T-helper 2 cell treated with Interferon-gamma antibody and Interleukin-4, amounts not matched to agents 100 ng/mL and 5 ng/mL, for 36 hours (primary cell): ENCODE measurements around the gene HSD17B1. TPM values are rescaled to one million over a fixed set of nuclear protein-coding genes. Genes with fewer than 3 reads are reported as not detected.
"Not testable (repeated sequence)": the region's sequence is repeated elsewhere in the genome, so short reads cannot be mapped to it uniquely, and the experiment has no call there.

Experiments used
- intact Hi-C: fragments of 100-400 bp; cut with micrococcal nuclease; formaldehyde crosslinking; loops from one replicate; pipeline ENCODE4 v1.15.1; 2023
- total RNA-seq: library from RNA; stranded (reverse); gene quantifications from 2 replicates; pipeline ENCODE4 v1.2.3, GENCODE V29; 2022

The HSD17B1 gene
- total RNA-seq, 1 donor from 2014 or later: 1.1 TPM

DNA sequence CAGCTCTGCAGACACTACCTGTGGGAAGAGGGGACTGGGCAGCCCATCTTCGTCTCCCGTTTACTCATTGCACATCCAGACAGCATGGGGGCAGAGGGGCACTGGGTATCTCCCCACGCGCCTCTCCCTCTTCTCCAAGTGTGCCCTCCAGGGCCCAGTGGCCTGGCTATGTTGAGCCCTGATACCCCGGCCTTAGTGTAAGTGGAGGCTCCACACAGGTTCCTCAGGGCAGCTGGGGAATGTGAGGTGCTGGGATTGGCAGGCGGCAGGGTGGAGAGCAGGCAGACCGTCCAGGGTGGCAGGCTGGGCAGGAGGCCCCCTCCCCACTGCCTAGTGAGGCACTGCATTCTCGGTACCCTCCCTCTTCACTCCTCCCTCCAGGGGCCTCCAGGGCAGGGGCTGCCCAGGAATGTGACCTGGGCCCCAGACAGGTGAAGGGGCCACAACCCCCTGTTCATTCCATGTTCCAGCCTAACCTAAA is 29.9 kb upstream of the HSD17B1 start:
- intact Hi-C loops: no loop called here

DNA sequence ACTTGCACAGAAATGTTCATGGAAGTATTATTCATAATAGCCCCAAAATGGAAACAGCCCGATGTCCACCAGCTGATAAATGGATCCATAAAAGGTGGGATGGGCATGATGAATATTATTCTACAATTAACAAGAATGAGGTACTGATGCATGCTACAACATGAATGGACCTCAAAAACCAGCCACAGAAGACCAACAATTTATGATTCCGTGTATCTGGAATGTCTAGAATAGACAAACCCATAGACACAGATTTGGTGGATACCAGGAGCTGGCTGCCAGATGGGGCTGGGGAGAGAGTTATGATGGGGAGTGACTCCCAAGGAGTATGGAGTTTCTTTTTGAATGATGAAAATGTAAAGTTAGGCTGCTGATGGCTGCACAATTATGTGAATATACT is 27.5 kb upstream of the HSD17B1 start:
- intact Hi-C loops: no loop called here

DNA sequence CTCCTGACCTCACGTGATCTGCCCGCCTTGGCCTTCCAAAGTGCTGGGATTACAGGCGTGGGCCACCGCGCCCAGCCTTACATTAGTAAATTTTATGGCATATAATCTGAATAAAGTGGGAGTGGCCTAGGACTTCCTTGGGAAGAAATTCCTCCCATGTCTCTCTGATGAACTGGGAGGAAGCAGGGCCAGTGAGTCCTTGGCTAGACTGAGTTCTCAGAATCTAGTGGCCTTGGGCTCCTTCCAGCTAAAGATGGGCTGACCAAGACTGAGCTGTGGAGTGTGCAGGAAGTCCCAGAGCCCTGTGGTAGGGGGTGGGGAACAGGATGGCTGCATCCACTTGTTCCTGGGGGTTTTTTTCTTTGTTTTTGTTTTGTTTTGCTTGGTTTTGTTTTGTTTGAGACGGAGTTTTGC is 26.7 kb upstream of the HSD17B1 start:
- intact Hi-C loops: no loop called here

DNA sequence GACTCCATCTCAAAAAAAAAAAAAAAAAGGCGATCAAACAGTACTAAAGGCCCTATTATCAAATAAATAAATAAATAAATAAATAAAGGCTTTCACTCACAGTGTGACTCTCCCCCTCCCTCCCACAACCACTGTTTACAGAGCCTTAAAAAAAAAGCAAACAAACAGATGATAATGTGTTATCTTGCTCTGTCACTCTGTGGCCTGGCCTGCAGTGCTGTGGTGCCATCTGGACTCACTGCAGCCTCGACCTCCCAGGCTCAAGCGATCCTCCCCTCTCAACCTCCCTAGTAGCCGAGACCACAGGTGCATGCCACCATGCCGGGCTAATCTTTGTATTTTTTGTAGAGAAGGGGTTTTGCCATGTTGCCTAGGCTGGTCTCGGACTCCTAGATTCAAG is 24.8 kb upstream of the HSD17B1 start:
- intact Hi-C loops: loop anchor here (1.0 kb wide), 2 partner anchors 11 to 100 kb away; no protein-coding TSS in a partner anchor

DNA sequence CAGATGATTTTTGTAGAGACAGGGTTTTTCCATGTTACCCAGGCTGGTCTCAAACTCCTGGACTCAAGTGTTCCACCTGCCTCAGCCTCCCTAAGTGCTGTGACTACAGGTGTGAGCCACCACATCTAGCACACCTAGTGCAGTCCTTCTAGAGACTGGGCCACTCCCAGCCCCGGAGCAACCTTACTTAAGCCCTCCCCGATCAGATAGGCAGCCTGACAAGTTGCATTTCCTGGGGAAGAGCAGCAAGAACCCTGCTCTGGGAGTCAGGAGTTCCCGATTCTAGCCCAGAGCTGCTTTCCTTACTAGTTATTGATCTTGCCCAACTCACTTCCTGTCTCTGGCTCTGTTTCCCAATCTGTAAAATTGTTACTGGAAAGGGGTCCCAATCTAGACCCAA is 23.7 kb upstream of the HSD17B1 start:
- intact Hi-C loops: no loop called here

DNA sequence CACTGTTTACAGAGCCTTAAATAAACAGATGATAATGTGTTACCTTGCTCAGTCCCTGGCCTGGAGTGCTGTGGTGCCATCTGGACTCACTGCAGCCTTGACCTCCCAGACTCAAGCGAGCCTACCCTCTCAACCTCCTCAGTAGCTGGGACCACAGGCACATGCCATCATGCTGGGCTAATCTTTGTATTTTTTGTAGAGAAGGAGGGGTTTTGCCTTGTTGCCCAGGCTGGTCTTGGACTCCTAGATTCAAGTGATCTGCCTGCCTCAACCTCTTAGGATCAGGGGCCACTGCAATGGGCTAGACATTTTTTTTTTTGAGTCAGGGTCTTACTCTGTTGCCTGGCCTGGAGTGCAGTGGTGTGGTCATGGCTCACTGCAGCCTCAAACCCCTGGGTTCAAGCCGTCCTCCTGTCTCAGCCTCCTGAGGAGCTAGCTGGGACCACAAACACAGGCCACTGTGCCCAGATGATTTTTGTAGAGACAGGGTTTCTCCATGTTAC is 21.7 kb upstream of the HSD17B1 start:
- intact Hi-C loops: loop anchor here (10.0 kb wide), 1 partner anchor 346 kb away; the partner anchor contains the start of genes HCRT and KCNH4

DNA sequence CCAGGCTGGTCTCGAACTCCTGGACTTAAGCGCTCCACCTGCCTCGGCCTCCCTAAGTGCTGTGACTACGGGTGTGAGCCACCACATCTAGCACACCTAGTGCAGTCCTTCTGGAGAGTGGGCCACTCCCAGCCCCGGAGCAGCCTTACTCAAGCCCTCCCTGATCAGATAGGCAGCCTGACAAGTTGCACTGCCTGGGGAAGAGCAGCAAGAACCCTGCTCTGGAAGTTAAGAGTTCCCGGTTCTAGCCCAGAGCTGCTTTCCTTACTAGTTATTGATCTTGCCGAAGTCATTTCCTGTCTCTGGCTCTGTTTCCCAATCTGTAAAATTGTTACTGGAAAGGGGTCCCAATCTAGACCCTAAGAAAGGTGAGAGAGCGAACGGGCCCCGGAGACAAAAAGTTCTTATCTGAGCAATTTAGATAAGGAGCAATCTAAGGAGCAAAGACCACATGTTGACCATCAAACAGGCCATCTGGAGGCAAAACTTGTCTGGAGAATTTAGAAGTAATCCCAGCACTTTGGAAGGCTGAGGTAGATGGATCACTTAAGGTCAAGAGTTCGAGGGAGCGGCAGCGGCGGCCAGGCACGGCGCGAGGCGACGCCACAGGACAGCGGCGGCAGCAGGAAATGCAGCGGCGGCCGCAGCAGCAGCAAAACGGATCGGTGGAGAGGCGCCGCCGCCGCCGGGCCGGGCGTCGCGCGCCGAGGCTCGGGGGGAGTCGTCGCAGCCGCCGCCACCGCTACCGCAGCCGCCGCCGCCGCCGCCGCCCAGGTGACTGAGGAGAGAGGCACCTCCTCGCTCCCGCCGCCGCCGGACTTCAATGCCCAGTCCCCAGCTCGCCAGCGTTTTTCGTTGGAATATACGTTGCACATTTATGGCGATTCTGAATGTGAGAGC is 21.0 kb upstream of the HSD17B1 start:
- intact Hi-C loops: loop anchor here (10.0 kb wide), 1 partner anchor 347 kb away; the partner anchor contains the start of genes HCRT and KCNH4

DNA sequence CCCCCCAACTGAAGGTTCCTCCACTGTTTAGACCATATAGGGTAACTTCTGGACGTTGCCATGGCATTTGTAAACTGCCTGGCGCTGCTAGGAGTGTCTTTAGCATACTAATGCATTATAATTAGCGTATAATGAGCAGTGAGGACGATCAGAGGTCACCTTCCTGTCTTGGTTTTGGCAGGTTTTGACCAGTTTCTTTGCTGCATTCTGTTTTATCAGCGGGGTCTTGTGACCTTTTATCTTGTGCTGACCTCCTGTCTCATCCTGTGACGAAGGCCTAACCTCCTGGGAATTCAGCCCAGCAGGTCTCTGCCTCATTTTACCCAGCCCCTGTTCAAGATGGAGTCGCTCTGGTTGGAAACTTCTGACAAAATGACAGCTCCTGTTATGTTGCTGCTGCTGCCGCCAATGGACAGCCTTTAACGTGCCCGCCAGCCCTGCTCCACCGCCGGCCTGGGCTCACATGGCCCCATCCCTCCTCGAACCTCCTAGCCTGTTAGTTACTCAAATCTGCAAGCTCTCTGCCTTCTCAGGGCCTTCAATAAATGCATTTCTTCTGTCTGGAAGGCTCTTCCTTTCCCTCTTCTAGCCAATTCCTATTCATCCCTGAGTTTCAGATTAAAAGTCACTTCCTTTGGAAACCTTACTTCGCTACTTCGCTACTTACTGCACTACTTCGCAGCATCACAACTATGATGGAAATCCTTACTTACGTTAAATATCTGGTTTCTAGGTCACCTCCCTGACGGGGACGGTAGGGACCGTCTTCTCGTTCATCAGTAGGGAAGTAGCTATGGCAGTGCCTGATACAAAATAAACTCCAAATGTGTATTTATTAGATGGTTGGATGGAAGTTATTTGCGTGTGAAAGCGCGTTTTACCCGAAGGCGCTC is 17.3 kb upstream of the HSD17B1 start:
- intact Hi-C loops: loop anchor here (10.0 kb wide), 1 partner anchor 351 kb away; the partner anchor contains the start of genes HCRT and KCNH4

DNA sequence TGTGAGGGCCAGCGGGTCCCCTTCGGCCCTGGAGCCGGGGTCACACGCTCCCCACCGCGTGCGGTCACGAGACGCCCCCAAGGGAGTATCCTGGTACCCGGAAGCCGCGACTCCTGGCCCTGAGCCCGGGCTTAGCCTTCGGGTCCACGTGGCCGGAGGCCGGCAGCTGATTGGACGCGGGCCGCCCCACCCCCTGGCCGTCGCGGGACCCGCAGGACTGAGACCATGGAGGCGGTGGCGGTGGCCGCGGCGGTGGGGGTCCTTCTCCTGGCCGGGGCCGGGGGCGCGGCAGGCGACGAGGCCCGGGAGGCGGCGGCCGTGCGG is 16.7 kb upstream of the HSD17B1 start, which contains the start of gene NAGLU:
Gene NAGLU, plus strand, starts transcription at position 194 of the 324 bp plus-strand sequence. Its CDS starts 32 bp downstream, at position 226.
- intact Hi-C loops: loop anchor here (10.0 kb wide), 1 partner anchor 351 kb away; the partner anchor contains the start of genes HCRT and KCNH4

DNA sequence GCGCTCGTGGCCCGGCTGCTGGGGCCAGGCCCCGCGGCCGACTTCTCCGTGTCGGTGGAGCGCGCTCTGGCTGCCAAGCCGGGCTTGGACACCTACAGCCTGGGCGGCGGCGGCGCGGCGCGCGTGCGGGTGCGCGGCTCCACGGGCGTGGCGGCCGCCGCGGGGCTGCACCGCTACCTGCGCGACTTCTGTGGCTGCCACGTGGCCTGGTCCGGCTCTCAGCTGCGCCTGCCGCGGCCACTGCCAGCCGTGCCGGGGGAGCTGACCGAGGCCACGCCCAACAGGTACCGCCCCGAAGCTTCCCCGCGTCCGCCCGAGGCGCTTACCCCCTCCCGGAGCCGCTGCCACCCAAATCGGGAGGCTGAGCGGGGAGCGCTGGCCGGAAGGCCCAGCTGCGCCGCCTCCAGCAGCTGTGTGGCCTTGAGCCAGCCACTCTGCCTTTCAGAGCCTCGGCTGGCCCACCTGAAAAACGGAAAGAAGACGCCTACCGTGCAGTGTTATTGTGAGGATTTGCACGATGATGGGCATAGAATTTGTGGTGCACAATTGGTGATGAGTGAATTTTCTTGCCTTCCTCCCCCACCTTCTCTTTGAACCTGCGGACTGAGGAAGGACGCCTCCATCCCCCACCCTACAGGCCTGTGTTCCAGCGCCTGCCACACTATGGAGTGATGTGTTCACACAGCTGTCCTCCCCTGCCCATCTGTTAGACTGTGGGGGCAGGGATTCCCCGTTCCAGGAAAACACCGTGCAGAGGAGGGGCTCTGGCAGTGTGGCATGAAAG is 16.2 kb upstream of the HSD17B1 start:
- intact Hi-C loops: loop anchor here (10.0 kb wide), 1 partner anchor 352 kb away; the partner anchor contains the start of genes HCRT and KCNH4

DNA sequence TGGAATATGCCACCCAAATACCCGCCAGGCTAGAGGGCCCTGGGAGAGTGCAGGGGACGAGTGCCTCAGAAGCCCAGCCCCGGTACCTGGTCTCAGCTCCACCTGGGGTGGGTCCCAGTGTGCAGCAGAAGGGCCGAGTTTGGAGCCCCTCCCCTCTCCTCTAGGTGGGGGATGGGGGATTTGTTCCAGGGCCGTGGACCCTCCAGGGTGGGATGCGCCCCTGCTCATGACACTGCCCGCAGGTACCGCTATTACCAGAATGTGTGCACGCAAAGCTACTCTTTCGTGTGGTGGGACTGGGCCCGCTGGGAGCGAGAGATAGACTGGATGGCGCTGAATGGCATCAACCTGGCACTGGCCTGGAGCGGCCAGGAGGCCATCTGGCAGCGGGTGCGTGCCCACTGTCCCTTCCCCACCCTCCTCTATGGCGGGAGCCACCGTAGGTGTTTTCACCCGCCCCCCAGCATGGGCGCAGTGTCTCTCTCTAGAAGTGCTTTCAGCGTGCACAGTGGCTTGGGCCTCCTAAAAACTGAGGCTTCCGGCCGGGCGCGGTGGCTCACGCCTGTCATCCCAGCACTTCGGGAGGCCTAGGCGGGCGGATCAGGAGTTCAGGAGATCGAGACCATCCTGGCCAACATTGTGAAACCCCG is 15.4 kb upstream of the HSD17B1 start:
- intact Hi-C loops: loop anchor here (10.0 kb wide), 1 partner anchor 352 kb away; the partner anchor contains the start of genes HCRT and KCNH4

DNA sequence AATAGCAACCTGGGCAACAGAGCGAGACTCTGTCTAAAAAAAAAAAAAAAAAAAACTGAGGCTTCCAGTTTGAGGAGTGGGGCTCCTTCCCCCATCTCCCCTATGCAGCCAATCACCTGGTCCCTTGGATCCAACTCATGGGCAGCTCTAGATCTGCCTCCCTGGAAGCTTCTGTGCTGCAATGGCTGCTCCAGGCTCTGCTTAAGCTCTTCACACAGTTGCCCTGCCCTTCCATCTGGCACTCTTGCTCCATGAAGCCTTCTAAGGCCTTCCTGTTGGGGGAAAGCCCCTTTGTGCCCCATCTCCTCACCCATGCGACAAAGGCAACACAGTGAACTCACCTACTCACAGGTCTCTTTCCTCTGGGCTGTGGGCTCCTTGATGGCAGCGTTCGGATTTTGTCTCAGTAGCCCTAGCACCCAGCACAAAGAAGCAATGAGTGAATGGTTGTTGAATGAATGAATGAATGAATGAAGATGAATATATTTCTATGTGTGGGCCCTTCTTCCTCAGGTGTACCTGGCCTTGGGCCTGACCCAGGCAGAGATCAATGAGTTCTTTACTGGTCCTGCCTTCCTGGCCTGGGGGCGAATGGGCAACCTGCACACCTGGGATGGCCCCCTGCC is 14.8 kb upstream of the HSD17B1 start:
- intact Hi-C loops: loop anchor here (10.0 kb wide), 1 partner anchor 353 kb away; the partner anchor contains the start of genes HCRT and KCNH4

DNA sequence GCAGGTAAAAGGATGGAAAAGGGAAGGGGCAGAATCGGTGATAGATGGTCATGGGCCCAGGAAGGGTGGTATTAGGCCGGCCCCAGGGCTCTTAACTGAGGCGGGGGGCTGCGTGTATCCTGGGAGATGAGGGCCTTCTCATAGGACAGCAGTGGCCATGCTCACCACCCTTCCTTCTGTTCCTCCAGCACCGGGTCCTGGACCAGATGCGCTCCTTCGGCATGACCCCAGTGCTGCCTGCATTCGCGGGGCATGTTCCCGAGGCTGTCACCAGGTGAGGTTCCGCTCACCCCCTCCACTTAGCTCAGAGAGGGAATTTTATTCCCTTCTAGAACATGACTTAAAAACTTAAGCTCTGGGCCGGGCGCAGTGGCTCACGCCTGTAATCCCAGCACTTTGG is 14.2 kb upstream of the HSD17B1 start:
- intact Hi-C loops: loop anchor here (10.0 kb wide), 1 partner anchor 354 kb away; the partner anchor contains the start of genes HCRT and KCNH4

DNA sequence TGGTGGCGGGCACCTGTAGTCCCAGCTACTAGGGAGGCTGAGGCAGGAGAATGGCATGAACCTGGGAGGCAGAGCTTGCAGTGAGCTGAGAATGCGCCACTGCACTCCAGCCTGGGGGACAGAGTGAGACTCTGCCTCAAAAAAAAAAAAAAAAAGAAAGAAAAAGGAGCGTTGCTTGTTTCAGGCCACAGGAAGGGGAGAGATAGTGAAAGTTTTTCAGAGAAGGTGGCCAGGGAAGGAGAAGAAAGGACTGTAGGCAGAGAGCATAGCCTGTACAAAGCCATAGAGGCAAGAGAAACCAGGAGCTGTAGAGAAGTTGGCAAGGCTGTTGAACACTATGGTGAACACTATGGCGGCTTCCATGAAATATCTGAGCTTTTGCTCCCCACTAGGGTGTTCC is 12.2 kb upstream of the HSD17B1 start:
- intact Hi-C loops: not testable (repeated sequence)

DNA sequence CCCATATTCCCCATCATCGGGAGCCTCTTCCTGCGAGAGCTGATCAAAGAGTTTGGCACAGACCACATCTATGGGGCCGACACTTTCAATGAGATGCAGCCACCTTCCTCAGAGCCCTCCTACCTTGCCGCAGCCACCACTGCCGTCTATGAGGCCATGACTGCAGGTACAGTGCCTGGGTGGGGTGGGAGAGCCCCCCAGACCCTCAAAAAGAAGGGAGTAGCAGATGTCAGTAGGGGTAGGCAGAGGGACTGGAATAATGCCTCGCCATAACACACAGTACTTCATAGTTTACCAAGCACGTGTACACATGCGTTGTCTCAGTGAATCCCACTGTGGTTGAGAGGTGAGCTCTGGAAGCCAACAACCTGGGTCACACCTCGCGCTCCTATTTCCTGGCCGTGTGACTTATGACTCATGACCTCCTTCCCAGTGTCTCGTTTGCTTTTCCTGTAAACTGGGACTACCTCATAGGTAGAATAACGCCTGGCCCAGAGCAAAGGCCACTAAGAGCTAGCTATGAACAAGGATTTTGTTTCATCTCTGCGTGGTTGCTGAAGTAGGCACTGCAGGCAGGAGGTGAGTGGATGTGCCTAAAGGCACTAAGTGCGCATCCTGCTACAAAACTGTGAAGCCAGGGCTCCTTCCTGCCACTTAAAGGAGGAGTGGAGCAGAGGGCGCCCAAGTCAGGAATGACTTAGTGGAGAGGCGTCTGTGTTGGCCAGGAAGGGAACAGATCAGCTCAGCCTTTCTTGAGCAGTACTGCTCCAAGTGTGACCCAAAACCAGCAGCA is 11.5 kb upstream of the HSD17B1 start:
- intact Hi-C loops: no loop called here

DNA sequence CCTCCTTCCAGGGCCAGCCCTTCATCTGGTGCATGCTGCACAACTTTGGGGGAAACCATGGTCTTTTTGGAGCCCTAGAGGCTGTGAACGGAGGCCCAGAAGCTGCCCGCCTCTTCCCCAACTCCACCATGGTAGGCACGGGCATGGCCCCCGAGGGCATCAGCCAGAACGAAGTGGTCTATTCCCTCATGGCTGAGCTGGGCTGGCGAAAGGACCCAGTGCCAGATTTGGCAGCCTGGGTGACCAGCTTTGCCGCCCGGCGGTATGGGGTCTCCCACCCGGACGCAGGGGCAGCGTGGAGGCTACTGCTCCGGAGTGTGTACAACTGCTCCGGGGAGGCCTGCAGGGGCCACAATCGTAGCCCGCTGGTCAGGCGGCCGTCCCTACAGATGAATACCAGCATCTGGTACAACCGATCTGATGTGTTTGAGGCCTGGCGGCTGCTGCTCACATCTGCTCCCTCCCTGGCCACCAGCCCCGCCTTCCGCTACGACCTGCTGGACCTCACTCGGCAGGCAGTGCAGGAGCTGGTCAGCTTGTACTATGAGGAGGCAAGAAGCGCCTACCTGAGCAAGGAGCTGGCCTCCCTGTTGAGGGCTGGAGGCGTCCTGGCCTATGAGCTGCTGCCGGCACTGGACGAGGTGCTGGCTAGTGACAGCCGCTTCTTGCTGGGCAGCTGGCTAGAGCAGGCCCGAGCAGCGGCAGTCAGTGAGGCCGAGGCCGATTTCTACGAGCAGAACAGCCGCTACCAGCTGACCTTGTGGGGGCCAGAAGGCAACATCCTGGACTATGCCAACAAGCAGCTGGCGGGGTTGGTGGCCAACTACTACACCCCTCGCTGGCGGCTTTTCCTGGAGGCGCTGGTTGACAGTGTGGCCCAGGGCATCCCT is 9.3 kb upstream of the HSD17B1 start:
- intact Hi-C loops: no loop called here

DNA sequence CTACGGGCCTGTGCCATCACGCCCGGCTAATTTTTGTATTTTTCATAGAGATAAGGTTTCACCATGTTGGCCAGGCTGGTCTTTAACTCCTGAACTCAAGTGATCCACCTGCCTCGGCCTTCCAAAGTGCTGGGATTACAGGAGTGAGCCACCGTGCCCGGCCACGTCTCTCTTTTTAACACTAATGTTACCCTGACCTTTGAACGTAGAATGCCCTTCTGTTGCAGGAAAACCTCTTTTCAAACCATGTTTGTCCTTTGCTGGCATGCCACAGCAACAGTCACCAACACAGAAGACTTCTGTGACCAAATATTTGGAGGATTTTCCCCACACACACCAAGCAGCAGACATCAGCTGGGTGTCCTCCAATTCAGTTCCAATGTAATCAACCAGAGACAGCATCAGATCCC is 7.8 kb upstream of the HSD17B1 start:
- intact Hi-C loops: no loop called here
